H9 (cell line): Measurements from ENCODE around the gene FMO2. TPM values are rescaled to one million over a fixed set of nuclear protein-coding genes. Genes with fewer than 3 reads are reported as not detected.

Source experiments
- DNase-seq: peaks from one replicate; pipeline ENCODE4 v3.0.0-alpha.2; 2017
- H2AFZ ChIP-seq: one replicate; pipeline ENCODE4 v1.6.1; 2013; ENCODE audit warnings: mild to moderate bottlenecking, low read length, control low read depth, moderate library complexity
- H2AK5ac ChIP-seq: 2 replicates; pipeline ENCODE4 v1.6.1; 2013; ENCODE audit warnings: low read length, control low read depth, mixed read lengths; ENCODE audit not compliant: insufficient read length
- H2BK120ac ChIP-seq: one replicate; pipeline ENCODE4 v1.6.1; 2013; ENCODE audit warnings: low read depth, mild to moderate bottlenecking, low read length, control low read depth, inconsistent platforms; ENCODE audit not compliant: poor library complexity, severe bottlenecking
- H2BK12ac ChIP-seq: 2 replicates; pipeline ENCODE4 v1.6.1; 2013; ENCODE audit warnings: low read length, control low read depth, mixed read lengths, low read depth; ENCODE audit not compliant: insufficient read length
- H2BK15ac ChIP-seq: 2 replicates; pipeline ENCODE4 v1.6.1; 2013; ENCODE audit warnings: low read depth, low read length, control low read depth
- H2BK20ac ChIP-seq: one replicate; pipeline ENCODE4 v1.6.1; 2013; ENCODE audit warnings: low read depth, mild to moderate bottlenecking, low read length, control low read depth, inconsistent platforms; ENCODE audit not compliant: poor library complexity, severe bottlenecking
- H2BK5ac ChIP-seq: 2 replicates; pipeline ENCODE4 v1.6.1; 2013; ENCODE audit warnings: low read length, control low read depth, mixed read lengths; ENCODE audit not compliant: insufficient read length
- H3K14ac ChIP-seq: 2 replicates; pipeline ENCODE4 v1.6.1; 2013; ENCODE audit warnings: low read length, control low read depth; ENCODE audit not compliant: insufficient read depth
- H3K18ac ChIP-seq: 2 replicates; pipeline ENCODE4 v1.6.1; 2013; ENCODE audit warnings: low read depth, mild to moderate bottlenecking, mixed read lengths, low read length, control low read depth; ENCODE audit not compliant: insufficient read length
- H3K23ac ChIP-seq: 2 replicates; pipeline ENCODE4 v1.6.1; 2013; ENCODE audit warnings: low read length, control low read depth, mixed read lengths, low read depth; ENCODE audit not compliant: insufficient read length
- H3K23me2 ChIP-seq: 2 replicates; pipeline ENCODE4 v1.6.1; 2013; ENCODE audit warnings: low read depth, mild to moderate bottlenecking, mixed read lengths, low read length, control low read depth; ENCODE audit not compliant: insufficient read length, poor library complexity, severe bottlenecking
- H3K27ac ChIP-seq: 2 replicates; pipeline ENCODE4 v1.5.1; 2013; ENCODE audit warnings: low read length, control low read depth, mixed read lengths, low read depth; ENCODE audit not compliant: insufficient read length
- H3K27me3 ChIP-seq: 2 replicates; pipeline ENCODE4 v1.6.1; 2013; ENCODE audit warnings: low read length, control low read depth, inconsistent platforms; ENCODE audit not compliant: insufficient read depth
- H3K4ac ChIP-seq: 2 replicates; pipeline ENCODE4 v1.6.1; 2013; ENCODE audit warnings: low read depth, mild to moderate bottlenecking, control low read depth, inconsistent platforms, low read length, moderate library complexity
- H3K4me1 ChIP-seq: 2 replicates; pipeline ENCODE4 v1.6.1; 2013; ENCODE audit warnings: low read length, control low read depth, inconsistent platforms; ENCODE audit not compliant: insufficient read depth
- H3K4me2 ChIP-seq: 2 replicates; pipeline ENCODE4 v1.6.1; 2013; ENCODE audit warnings: low read length, control low read depth, mixed read lengths; ENCODE audit not compliant: insufficient read length, insufficient read depth
- H3K56ac ChIP-seq: 2 replicates; pipeline ENCODE4 v1.6.1; 2013; ENCODE audit warnings: low read depth, mild to moderate bottlenecking, mixed read lengths, low read length, control low read depth; ENCODE audit not compliant: insufficient read length
- H3K79me1 ChIP-seq: 2 replicates; pipeline ENCODE4 v1.6.1; 2013; ENCODE audit warnings: low read depth, mild to moderate bottlenecking, moderate library complexity, low read length, control low read depth, inconsistent platforms; ENCODE audit not compliant: insufficient read depth, poor library complexity, severe bottlenecking
- H3K79me2 ChIP-seq: 2 replicates; pipeline ENCODE4 v1.6.1; 2013; ENCODE audit warnings: low read length, control low read depth, inconsistent platforms; ENCODE audit not compliant: insufficient read depth
- H3K9ac ChIP-seq: 2 replicates; pipeline ENCODE4 v1.6.1; 2013; ENCODE audit warnings: low read length, control low read depth, mixed read lengths; ENCODE audit not compliant: insufficient read length; ENCODE audit errors: extremely low read depth
- H3K9me3 ChIP-seq: one replicate; pipeline ENCODE4 v1.6.1; 2013; ENCODE audit warnings: low read depth, low read length, inconsistent platforms; ENCODE audit not compliant: control insufficient read depth
- H3T11ph ChIP-seq: one replicate; pipeline ENCODE4 v1.6.1; 2013; ENCODE audit warnings: mild to moderate bottlenecking, low read length, control low read depth, inconsistent platforms
- H4K20me1 ChIP-seq: one replicate; pipeline ENCODE4 v1.6.1; 2013; ENCODE audit not compliant: control insufficient read depth, insufficient read length, insufficient read depth
- H4K5ac ChIP-seq: 2 replicates; pipeline ENCODE4 v1.6.1; 2013; ENCODE audit warnings: low read depth, mild to moderate bottlenecking, mixed read lengths, low read length, control low read depth; ENCODE audit not compliant: insufficient read length
- H4K8ac ChIP-seq: replicated peaks from 2 replicates; pipeline ENCODE4 v1.6.1; 2013; ENCODE audit warnings: low read length, control low read depth, mixed read lengths, low read depth; ENCODE audit not compliant: insufficient read length
- H4K91ac ChIP-seq: 2 replicates; pipeline ENCODE4 v1.6.1; 2013; ENCODE audit warnings: low read depth, mild to moderate bottlenecking, moderate library complexity, mixed read lengths, low read length, control low read depth; ENCODE audit not compliant: insufficient read length
- H3K27ac Mint-ChIP-seq, 3 experiments: 2 replicates in 2 of 3; 3 replicates in 1 of 3; pipeline ENCODE4 v1.8.0; 2020 to 2021; ENCODE audit warnings: mixed read lengths in 3 of 3, mild to moderate bottlenecking in 1 of 3, moderate library complexity in 1 of 3
- H3K27me3 Mint-ChIP-seq: 2 replicates; pipeline ENCODE4 v1.8.0; 2021; ENCODE audit warnings: low read depth, mild to moderate bottlenecking, moderate library complexity, mixed read lengths
- H3K36me3 Mint-ChIP-seq, 3 experiments: 2 replicates in 2 of 3; 3 replicates in 1 of 3; pipeline ENCODE4 v1.8.0; 2020 to 2021; ENCODE audit warnings: low read depth in 3 of 3, mixed read lengths in 3 of 3; ENCODE audit not compliant: insufficient read depth in 1 of 3
- H3K4me1 Mint-ChIP-seq, 2 experiments: 2 replicates each; pipeline ENCODE4 v1.8.0; 2020; ENCODE audit warnings: mixed read lengths in 2 of 2
- H3K4me3 Mint-ChIP-seq, 2 experiments: 2 replicates in 1 of 2; 3 replicates in 1 of 2; pipeline ENCODE4 v1.8.0; 2020 to 2021; ENCODE audit warnings: mild to moderate bottlenecking in 2 of 2, mixed read lengths in 2 of 2, moderate library complexity in 1 of 2
- H3K9me3 Mint-ChIP-seq, 2 experiments: 2 replicates in 1 of 2; 3 replicates in 1 of 2; pipeline ENCODE4 v1.8.0; 2020; ENCODE audit warnings: mild to moderate bottlenecking in 2 of 2, mixed read lengths in 2 of 2, moderate library complexity in 1 of 2
- WGBS: extraction: QIAGEN DNeasy Blood & Tissue Kit; methylation state at CpG from one replicate; pipeline ENCODE4 v1.1.7; 2013; ENCODE audit warnings: missing lambda C conversion rate, low lambda C conversion rate, mixed read lengths; ENCODE audit not compliant: insufficient read length; ENCODE audit errors: extremely low coverage; 5-methylcytosine and 5-hydroxymethylcytosine counted together
- total RNA-seq: library from RNA; stranded (reverse); gene quantifications from 2 replicates; pipeline ENCODE4 v1.2.1, GENCODE V29; 2021
- TF ChIP-seq, protein P1 (sequence below): fragments of 200-600 bp; sonication (generic); conservative IDR thresholded peaks from 3 replicates; pipeline ENCODE4 v1.8.0; 2021; ENCODE audit warnings: antibody characterized with exemption, mild to moderate bottlenecking

FMO2 gene
- total RNA-seq, 1 experiment from 2014 or later, result not detected

DNA sequence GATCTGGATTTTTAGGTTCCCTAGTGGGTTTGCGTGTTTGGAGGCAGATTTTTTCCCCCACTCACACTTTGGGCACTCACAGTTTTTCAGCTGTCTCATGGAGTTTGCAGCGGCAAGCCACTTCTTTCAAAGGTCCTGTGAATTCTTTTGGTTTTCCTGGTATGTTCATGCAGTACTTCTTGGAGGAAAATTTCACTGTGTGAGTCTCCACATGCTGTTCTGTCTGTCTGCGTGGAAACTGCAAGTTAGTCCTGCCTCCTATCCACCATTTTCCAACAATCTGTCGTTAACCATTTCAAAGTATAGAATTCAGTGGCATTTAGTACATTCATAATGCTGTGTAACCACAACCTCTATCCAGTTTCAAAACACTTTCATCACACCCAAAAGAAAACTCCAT lies 62.4 kb downstream of the FMO2 start:
- no peaks in the 10 kb centered on the region for H3K9me3 ChIP-seq
- Mint-ChIP-seq H3K27me3 (no peaks in the 10 kb centered on the region), H3K36me3 (peaks cover 0 to 9% (median 0%) of the 10 kb centered on the region in 3 experiments; a peak in 1 of 7 replicates), H3K4me1 (peaks cover 29 to 30% of the 10 kb centered on the region in 2 experiments), H3K4me3 (no peak overlapping the region; a peak in 1 of 5 replicates), H3K27ac (peak overlapping the region in 2 of 3 experiments; percentile 12 to 33; a peak in 1 of 7 replicates), H3K9me3 (no peaks in the 10 kb centered on the region)
- no peaks in the 10 kb centered on the region for H4K20me1 ChIP-seq
- no peak overlapping the region for H3K27ac ChIP-seq
- no peak overlapping the region for H2BK15ac ChIP-seq
- no peaks in the 10 kb centered on the region for H3K79me2 ChIP-seq
- no peak overlapping the region for H4K8ac ChIP-seq
- TF ChIP-seq, protein P1, sequence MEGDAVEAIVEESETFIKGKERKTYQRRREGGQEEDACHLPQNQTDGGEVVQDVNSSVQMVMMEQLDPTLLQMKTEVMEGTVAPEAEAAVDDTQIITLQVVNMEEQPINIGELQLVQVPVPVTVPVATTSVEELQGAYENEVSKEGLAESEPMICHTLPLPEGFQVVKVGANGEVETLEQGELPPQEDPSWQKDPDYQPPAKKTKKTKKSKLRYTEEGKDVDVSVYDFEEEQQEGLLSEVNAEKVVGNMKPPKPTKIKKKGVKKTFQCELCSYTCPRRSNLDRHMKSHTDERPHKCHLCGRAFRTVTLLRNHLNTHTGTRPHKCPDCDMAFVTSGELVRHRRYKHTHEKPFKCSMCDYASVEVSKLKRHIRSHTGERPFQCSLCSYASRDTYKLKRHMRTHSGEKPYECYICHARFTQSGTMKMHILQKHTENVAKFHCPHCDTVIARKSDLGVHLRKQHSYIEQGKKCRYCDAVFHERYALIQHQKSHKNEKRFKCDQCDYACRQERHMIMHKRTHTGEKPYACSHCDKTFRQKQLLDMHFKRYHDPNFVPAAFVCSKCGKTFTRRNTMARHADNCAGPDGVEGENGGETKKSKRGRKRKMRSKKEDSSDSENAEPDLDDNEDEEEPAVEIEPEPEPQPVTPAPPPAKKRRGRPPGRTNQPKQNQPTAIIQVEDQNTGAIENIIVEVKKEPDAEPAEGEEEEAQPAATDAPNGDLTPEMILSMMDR, result no peak
- H2AK5ac ChIP-seq, result no peak overlapping the region
- H2BK120ac ChIP-seq, result no peak overlapping the region
- no peak overlapping the region for H3T11ph ChIP-seq
- no peak overlapping the region for H3K18ac ChIP-seq
- peaks cover 2% of the 10 kb centered on the region for H3K23me2 ChIP-seq
- no peaks in the 10 kb centered on the region for H3K79me1 ChIP-seq
- no CpG with 5 or more reads among the region's 4 CpGs for WGBS
- no peak overlapping the region for H2AFZ ChIP-seq
- no peak for DNase-seq
- H3K4me1 ChIP-seq, result peaks cover 4% of the 10 kb centered on the region; the same call in 1 of the 2 replicates
- no peak overlapping the region for H3K9ac ChIP-seq
- no peak overlapping the region for H4K5ac ChIP-seq
- H3K14ac ChIP-seq, result no peak overlapping the region
- H3K4me2 ChIP-seq, result no peak overlapping the region
- H2BK5ac ChIP-seq, result no peak overlapping the region
- H3K4ac ChIP-seq, result no peak overlapping the region
- H4K91ac ChIP-seq, result no peak overlapping the region
- H2BK12ac ChIP-seq, result no peak overlapping the region
- no peaks in the 10 kb centered on the region for H3K27me3 ChIP-seq
- H3K23ac ChIP-seq, result no peak overlapping the region
- H2BK20ac ChIP-seq, result no peak overlapping the region
- H3K56ac ChIP-seq, result no peak overlapping the region
